Measurements from ENCODE around the gene CD4. TPM values are rescaled to one million over a fixed set of nuclear protein-coding genes. Genes with fewer than 3 reads are reported as not detected.
"Not testable (repeated sequence)": the region's sequence is repeated elsewhere in the genome, so short reads cannot be mapped to it uniquely, and the experiment has no call there.

The CD4 gene
- total RNA-seq, 1 experiment from 2014 or later: not detected

- DNase-seq (ENCODE audit: low read depth): no peak
These were observed 58.3 kb downstream of the CD4 start for GRCh38 chr12:6847676-6848075.

- DNase-seq (ENCODE audit: low read depth): no peak
These were observed 60.1 kb downstream of the CD4 start for GRCh38 chr12:6849427-6849826.

GRCh38 chr12:6849976-6850560 lies 60.7 kb downstream of the CD4 start:
- DNase-seq (ENCODE audit: low read depth): no peak

- peak; percentile 59 for DNase-seq (ENCODE audit: low read depth)
These were observed 61.4 kb downstream of the CD4 start for GRCh38 chr12:6850796-6851152.

GRCh38 chr12:6851153-6851920 lies 62.0 kb downstream of the CD4 start, which contains the start of gene CDCA3:
CDCA3 (minus strand) TSS chr12:6851286; CDS start chr12:6850952, 334 bp downstream.
- peak; percentile 99 for DNase-seq (ENCODE audit: low read depth)

GRCh38 chr12:6851921-6852650 lies 62.8 kb downstream of the CD4 start, which contains the start of gene USP5:
USP5 (plus strand) TSS chr12:6852150; CDS start chr12:6852180, 30 bp downstream.
- DNase-seq (ENCODE audit: low read depth): peak; percentile 100

GRCh38 chr12:6852651-6853354 lies 63.5 kb downstream of the CD4 start:
- peak; percentile 80 for DNase-seq (ENCODE audit: low read depth)

GRCh38 chr12:6853626-6854025 lies 64.3 kb downstream of the CD4 start:
- no peak for DNase-seq (ENCODE audit: low read depth)

GRCh38 chr12:6854036-6854435 lies 64.7 kb downstream of the CD4 start:
- no peak for DNase-seq (ENCODE audit: low read depth)

GRCh38 chr12:6855322-6855721 lies 66.0 kb downstream of the CD4 start:
- no peak for DNase-seq (ENCODE audit: low read depth)

- no peak for DNase-seq (ENCODE audit: low read depth)
These were observed 69.5 kb downstream of the CD4 start for GRCh38 chr12:6858799-6859198.

- no peak for DNase-seq (ENCODE audit: low read depth)
These were observed 70.8 kb downstream of the CD4 start for GRCh38 chr12:6860116-6860515.

- no peak for DNase-seq (ENCODE audit: low read depth)
These were observed 71.6 kb downstream of the CD4 start for GRCh38 chr12:6860942-6861341.

- DNase-seq (ENCODE audit: low read depth): no peak
These were observed 72.1 kb downstream of the CD4 start for GRCh38 chr12:6861391-6861790.

GRCh38 chr12:6863033-6863432 lies 73.7 kb downstream of the CD4 start:
- DNase-seq (ENCODE audit: low read depth): no peak

- no peak for DNase-seq (ENCODE audit: low read depth)
These were observed 74.4 kb downstream of the CD4 start for GRCh38 chr12:6863586-6864321.

- not testable (repeated sequence) for DNase-seq (ENCODE audit: low read depth)
These were observed 76.0 kb downstream of the CD4 start for GRCh38 chr12:6865307-6865706.

- DNase-seq (ENCODE audit: low read depth): no peak
These were observed 77.0 kb downstream of the CD4 start for GRCh38 chr12:6866163-6866919.

- no peak for DNase-seq (ENCODE audit: low read depth)
These were observed 77.6 kb downstream of the CD4 start for GRCh38 chr12:6866920-6867412.

Data from Daoy (cell line).